Measurements from ENCODE around the gene PRSS1.
"Not testable (repeated sequence)": the region's sequence is repeated elsewhere in the genome, so short reads cannot be mapped to it uniquely, and the experiment has no call there.

The PRSS1 gene

DNA sequence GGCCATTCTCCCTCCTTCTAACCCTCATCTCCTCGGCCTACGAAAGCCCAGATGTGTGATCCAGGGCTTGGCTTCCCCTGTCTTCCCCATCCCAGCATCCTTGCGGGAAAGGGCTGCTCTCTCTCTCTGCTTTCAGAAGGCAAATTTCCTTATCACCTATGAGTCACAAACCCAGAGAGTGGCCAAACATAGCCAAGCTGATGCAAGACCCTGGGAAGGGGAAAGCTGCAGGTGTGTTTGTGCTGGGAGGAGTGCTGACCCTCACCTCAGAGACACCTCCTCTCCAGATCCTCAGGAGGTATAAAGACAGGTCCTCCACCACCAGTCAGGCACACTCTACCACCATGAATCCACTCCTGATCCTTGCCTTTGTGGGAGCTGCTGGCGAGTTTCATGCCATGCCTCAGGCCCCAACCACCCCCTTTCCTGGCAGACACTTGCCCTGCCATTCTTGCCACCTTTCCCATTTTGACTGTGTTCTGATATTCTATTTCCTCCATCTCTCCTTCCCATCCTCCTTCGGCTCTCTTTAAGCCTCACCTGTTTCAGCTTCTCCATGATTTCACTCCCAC lies 10.9 kb downstream of the PRSS1 start:
- TF ChIP-seq CTCF (IDR thresholded peaks at IDR 0.05; ENCODE audit: low read depth, low read length): no peak
- DNase-seq (ENCODE audit: extremely low read depth, low read depth): no peak

GRCh38 chr7:142761606-142762005 lies 12.3 kb downstream of the PRSS1 start:
- not testable (repeated sequence) for DNase-seq (ENCODE audit: extremely low read depth, low read depth)

GRCh38 chr7:142762104-142762503 lies 12.8 kb downstream of the PRSS1 start:
- no peak for DNase-seq (ENCODE audit: extremely low read depth, low read depth)
- no peak for TF ChIP-seq CTCF (IDR thresholded peaks at IDR 0.05; ENCODE audit: low read depth, low read length)

DNA sequence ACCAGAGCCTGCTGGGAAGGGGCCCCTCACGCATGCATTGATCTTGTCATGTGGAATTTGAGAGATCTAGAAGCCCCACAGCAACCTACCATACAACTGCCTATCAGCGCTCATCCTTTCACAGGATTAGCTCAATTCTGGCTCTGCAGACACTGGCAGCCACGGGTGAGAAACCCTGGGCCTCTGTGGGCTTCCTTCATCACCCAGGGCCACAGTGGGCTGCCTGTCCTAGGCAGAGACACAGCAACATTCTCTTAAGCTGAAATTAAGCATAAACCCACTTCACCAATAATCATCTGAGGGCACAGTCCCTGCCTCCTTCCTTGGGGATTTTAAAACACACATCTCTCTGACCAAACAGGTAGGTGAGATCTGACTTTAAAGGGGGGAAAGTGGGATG lies 18.2 kb downstream of the PRSS1 start:
- DNase-seq (ENCODE audit: extremely low read depth, low read depth): no peak
- TF ChIP-seq CTCF (IDR thresholded peaks at IDR 0.05; ENCODE audit: low read depth, low read length): no peak

DNA sequence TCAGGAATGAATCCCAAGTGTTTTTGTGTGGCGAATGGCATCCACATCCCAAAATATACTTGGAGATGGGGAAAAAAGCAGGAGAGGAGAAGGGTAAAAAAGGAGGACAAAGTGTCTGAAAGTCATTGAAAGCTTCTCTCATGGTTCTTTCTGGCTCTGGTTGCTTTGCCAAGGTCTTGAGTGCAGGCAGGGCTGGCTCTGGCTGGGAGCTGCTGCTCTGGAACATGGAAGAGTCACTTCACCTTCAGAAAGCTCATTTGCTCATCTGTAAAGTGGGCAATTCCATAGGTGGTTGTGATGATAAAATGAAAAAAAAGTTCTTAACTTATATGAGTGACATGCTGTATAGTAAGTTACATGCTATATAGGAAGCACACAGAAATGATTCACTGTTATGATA lies 18.6 kb downstream of the PRSS1 start:
- no peak for DNase-seq (ENCODE audit: extremely low read depth, low read depth)
- no peak for TF ChIP-seq CTCF (IDR thresholded peaks at IDR 0.05; ENCODE audit: low read depth, low read length)

DNA sequence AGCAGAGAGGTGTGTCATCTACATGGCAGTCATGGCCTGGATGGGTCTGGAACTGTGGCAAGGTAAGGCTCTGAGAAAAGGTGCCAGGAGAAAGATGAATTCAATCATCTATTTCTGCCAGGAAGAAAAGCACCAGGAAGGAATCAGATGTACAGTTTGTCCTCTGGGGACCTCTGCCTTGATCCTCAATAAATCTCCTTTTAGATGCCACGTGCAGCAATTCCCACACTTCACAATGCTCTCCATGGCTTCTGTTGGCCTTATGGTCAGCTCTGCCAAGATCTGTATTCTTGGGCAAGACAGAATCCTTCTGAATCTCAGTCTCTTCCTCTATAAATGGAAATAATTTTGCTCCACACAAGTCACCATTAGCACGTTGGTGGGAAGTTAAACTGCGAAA lies 19.6 kb downstream of the PRSS1 start:
- DNase-seq (ENCODE audit: extremely low read depth, low read depth): not testable (repeated sequence)

DNA sequence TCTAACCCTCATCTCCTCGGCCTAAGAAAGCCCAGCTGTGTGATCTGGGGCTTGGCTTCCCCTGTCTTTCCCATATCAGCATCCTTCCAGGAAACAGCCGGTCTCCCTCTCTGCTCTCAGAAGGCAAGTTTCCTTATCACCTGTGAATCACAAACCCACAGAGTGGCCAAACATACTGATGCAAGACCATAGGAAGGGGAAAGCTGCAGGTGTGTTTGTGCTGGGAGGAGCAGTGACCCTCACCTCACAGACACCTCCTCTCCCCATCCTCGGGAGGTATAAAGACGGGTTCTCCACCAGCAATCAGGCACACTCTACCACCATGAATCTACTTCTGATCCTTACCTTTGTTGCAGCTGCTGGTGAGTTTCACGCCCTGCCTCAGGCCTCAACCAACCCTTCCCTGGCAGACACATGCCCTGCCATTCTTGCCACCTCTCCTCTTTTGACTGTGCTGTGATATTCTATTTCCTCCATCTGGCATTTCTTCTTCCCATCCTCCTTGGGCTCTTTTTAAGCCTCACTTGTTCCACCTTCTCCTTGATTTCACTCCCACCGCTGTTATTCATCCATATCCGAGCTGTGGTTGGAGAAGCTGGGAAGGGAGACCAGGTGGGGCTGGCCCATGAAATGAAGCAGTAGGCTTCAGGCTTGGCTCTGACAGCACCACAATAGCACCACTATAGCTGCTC lies 21.5 kb downstream of the PRSS1 start, which contains the start of gene PRSS2:
TSS of gene PRSS2 (plus strand) at position 310 of the 692 bp plus-strand sequence. CDS start at position 323, 13 bp downstream.
- no peak for TF ChIP-seq CTCF (IDR thresholded peaks at IDR 0.05; ENCODE audit: low read depth, low read length)
- no peak for DNase-seq (ENCODE audit: extremely low read depth, low read depth)

DNA sequence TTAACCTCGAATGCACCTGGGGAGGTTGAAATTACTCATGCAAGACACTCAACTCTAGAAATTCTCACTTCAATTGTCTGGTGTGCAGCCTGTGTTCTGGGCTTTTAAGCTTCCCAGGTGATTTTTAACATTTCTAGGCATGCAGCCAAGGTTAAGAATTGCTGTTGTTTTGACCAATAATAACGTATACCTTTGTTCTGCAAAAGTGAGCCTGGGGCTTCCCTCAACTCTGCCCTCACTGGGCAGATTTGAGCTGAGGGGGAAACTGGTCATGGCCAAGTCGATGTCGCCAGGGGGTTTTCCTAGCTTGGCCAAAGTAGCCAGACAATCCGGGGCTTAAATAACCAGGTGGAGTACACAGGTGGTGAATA lies 22.1 kb downstream of the PRSS1 start:
- no peak for TF ChIP-seq CTCF (IDR thresholded peaks at IDR 0.05; ENCODE audit: low read depth, low read length)
- no peak for DNase-seq (ENCODE audit: extremely low read depth, low read depth)

Measured in AG09319 (cell line).